Lung (tissue), 12 donors: Measurements from ENCODE around the gene SLC35D1. TPM values are rescaled to one million over a fixed set of nuclear protein-coding genes. Genes with fewer than 3 reads are reported as not detected.

ENCODE experiments used
- ATAC-seq: fragments of 200-7000 bp; cut with Tn5 transposase; one replicate; pipeline ENCODE4 v1.9.1; 2020; ENCODE audit warnings: moderate number of reproducible peaks; ENCODE audit not compliant: insufficient read depth, low FRiP score
- DNase-seq, 3 donors: peaks; one replicate each; pipeline ENCODE4 v3.0.0-alpha.2; 2013 to 2017
- H3K27ac ChIP-seq, 2 donors: one replicate each; pipeline ENCODE4 v1.5.1; 2013; ENCODE audit warnings: mild to moderate bottlenecking in 2 of 2, moderate library complexity in 2 of 2, control low read depth in 1 of 2, inconsistent platforms in 1 of 2, low read depth in 1 of 2, low read length in 1 of 2
- H3K27me3 ChIP-seq, 3 donors: one replicate each; pipeline ENCODE4 v1.5.1; 2013; ENCODE audit warnings: low read length in 2 of 3; ENCODE audit not compliant: control insufficient read depth in 3 of 3, insufficient read depth in 3 of 3
- H3K36me3 ChIP-seq, 4 donors: one replicate each; pipeline ENCODE4 v1.5.1; 2013; ENCODE audit warnings: low read length in 4 of 4, mild to moderate bottlenecking in 1 of 4, moderate library complexity in 1 of 4; ENCODE audit not compliant: control insufficient read depth in 4 of 4, insufficient read depth in 4 of 4
- H3K4me1 ChIP-seq, 5 donors: one replicate each; pipeline ENCODE4 v1.5.1; 2013; ENCODE audit warnings: low read length in 5 of 5, mild to moderate bottlenecking in 2 of 5, moderate library complexity in 1 of 5; ENCODE audit not compliant: control insufficient read depth in 5 of 5, insufficient read depth in 5 of 5
- H3K4me3 ChIP-seq: one replicate; pipeline ENCODE4 v1.5.1; 2013; ENCODE audit warnings: mild to moderate bottlenecking, control low read depth, moderate library complexity
- H3K9ac ChIP-seq, 2 donors: one replicate each; pipeline ENCODE4 v1.5.1; 2013; ENCODE audit warnings: low read length in 2 of 2, control low read depth in 1 of 2; ENCODE audit not compliant: insufficient read depth in 1 of 2
- H3K9me3 ChIP-seq, 4 donors: one replicate each; pipeline ENCODE4 v1.5.1; 2013; ENCODE audit warnings: low read length in 3 of 4, mild to moderate bottlenecking in 1 of 4, moderate library complexity in 1 of 4; ENCODE audit not compliant: control insufficient read depth in 4 of 4, insufficient read depth in 3 of 4
- WGBS, 2 donors: extraction: QIAGEN DNeasy Blood & Tissue Kit; methylation state at CpG; one replicate each; pipeline ENCODE4 v1.1.7; 2013; 5-methylcytosine and 5-hydroxymethylcytosine counted together
- polyA plus RNA-seq, 2 donors: library from polyadenylated mRNA; stranded (reverse); fragments of 200-250 nt; gene quantifications; one replicate each; pipeline ENCODE4 v1.2.1, GENCODE V29; 2013
- total RNA-seq, 2 donors: library from RNA; depleted of rRNA in 1 of 2; stranded (reverse); fragments of >200 nt in 1 of 2; gene quantifications; one replicate each; pipeline ENCODE4 v1.2.1, GENCODE V29; 2014 to 2021
- TF ChIP-seq, protein P1 (sequence below): IDR thresholded peaks from 2 replicates; pipeline ENCODE4 v1.5.1; 2012; ENCODE audit warnings: mild to moderate bottlenecking; ENCODE audit errors: control extremely low read depth, extremely low read depth
- donor health status: control.
- donor health status: control.
- donor health status: Bipolar disorder and iron deficiency.
- donor health status: healthy.
- donor health status: DM: yes; HTN: yes; CAD: no.

SLC35D1 gene
- total and polyA plus RNA-seq, 4 donors, result 1.5 to 13.2 (median 5.7) TPM

DNA sequence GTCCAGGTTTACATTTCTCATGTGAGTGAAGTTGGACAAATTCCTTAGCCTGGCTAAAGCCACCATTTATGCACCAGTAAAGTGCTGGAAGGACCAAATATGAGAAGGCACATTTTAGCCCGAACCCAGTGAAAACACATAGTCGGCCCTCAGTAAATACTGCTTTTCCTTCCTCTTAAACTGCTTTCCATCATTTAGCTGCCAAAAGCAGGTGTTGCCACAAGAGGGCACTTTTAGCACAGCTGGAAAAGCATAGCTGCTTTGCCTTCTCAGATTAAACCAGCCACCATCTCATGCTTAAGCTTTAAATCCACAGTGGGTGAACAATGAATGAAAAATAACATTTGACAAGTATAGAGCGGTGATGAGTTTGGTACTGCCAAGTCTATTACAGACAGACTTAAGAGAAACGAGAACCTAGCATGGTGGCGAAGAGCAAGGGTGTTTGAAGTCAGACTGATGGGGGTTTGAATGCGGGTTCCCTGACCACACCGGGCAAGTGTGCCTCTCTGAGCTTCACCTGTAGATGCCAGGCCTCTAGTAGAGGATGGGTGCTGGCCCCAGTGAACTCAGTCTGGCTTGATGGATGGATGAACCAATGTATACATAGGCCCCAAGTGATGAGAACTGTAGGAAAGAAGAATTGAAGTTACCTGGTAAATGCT is 57.8 kb downstream of the SLC35D1 start:
- DNase-seq (peak; percentile 70 to 83 (median 75)), ATAC-seq (peak; percentile 65)
- Histone ChIP-seq H3K27ac (no peak overlapping the region), H3K9me3 (no peaks in the 10 kb centered on the region), H3K27me3 (no peaks in the 10 kb centered on the region), H3K4me1 (peaks cover 0 to 5% (median 0%) of the 10 kb centered on the region in 5 donors), H3K9ac (no peak overlapping the region), H3K4me3 (no peak overlapping the region), H3K36me3 (peaks cover 4 to 13% (median 9%) of the 10 kb centered on the region in 4 donors)
- TF ChIP-seq, protein P1, sequence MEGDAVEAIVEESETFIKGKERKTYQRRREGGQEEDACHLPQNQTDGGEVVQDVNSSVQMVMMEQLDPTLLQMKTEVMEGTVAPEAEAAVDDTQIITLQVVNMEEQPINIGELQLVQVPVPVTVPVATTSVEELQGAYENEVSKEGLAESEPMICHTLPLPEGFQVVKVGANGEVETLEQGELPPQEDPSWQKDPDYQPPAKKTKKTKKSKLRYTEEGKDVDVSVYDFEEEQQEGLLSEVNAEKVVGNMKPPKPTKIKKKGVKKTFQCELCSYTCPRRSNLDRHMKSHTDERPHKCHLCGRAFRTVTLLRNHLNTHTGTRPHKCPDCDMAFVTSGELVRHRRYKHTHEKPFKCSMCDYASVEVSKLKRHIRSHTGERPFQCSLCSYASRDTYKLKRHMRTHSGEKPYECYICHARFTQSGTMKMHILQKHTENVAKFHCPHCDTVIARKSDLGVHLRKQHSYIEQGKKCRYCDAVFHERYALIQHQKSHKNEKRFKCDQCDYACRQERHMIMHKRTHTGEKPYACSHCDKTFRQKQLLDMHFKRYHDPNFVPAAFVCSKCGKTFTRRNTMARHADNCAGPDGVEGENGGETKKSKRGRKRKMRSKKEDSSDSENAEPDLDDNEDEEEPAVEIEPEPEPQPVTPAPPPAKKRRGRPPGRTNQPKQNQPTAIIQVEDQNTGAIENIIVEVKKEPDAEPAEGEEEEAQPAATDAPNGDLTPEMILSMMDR, result peak; percentile 68
- WGBS, 2 donors, result 69 to 70% methylated on average over 7 of the region's 7 CpGs

DNA sequence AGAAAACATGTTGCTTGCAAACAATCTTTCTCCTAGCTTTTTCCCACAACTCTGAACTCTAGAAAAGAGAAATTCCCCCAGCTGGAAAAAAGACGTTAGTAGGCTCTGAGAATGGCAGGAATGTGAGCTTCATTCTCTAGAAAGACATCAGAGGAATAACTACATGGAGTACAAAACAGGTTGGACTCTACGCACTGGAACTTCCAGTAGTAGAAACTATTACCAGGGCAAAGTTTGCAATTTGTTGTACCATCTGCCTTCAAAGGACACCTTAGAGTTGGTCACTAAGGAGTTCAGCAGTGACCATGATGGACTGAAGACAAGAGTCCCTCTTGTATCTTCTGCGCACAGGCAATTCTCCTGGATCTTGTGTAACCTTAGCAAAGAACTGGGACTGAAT is 60.9 kb downstream of the SLC35D1 start:
- Histone ChIP-seq H3K4me1 (no peaks in the 10 kb centered on the region), H3K27me3 (no peaks in the 10 kb centered on the region), H3K27ac (no peak overlapping the region), H3K36me3 (peaks cover 6 to 12% (median 8%) of the 10 kb centered on the region in 4 donors), H3K4me3 (no peak overlapping the region), H3K9me3 (no peaks in the 10 kb centered on the region), H3K9ac (no peak overlapping the region)
- TF ChIP-seq, protein P1, result no peak
- DNase-seq (no peak), ATAC-seq (no peak)
- 95 to 97% methylated on average over 3 of the region's 3 CpGs for WGBS, 2 donors

DNA sequence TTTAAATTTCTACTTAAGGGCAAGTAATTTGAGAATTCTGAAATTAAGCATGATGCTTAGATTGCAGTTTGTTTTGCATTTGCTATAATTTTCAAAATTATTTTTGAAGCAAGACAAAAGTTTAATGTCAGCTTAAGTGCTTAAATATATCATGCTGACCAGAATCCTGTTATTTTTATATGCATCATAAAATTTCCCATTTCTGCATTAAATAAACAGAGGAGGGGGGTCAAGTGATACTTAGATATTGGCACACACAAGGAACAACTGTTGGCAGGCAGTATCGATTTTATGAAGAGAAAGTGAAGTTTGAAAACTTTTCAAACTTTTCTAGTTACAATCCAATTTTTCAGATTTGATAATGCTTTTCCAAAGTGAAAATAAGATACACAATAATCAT is 68.1 kb downstream of the SLC35D1 start:
- DNase-seq (no peak), ATAC-seq (no peak)
- 40 to 76% methylated on average over 1 of the region's 1 CpG for WGBS, 2 donors
- Histone ChIP-seq H3K4me3 (no peak overlapping the region), H3K4me1 (peaks cover 0 to 5% (median 0%) of the 10 kb centered on the region in 5 donors), H3K27ac (no peak overlapping the region), H3K9me3 (no peaks in the 10 kb centered on the region), H3K27me3 (no peaks in the 10 kb centered on the region), H3K36me3 (peaks cover 4 to 23% (median 19%) of the 10 kb centered on the region in 4 donors), H3K9ac (no peak overlapping the region)
- TF ChIP-seq, protein P1, result no peak
